ENCODE results near the gene KIZ.

The KIZ gene

GRCh38 chr20:21106171-21107017 lies 19.5 kb upstream of the KIZ start, which contains the start of gene LINC00237:
Gene LINC00237, minus strand, starts transcription at chr20:21106358.
- H3K9ac ChIP-seq (ENCODE audit: low read depth, low read length): 0 out of 2 replicates have a peak within 1 kb of the TSS, but pooled peaks have one; percentile 27
- no peaks in the 10 kb centered on the region for H3K9me3 ChIP-seq (ENCODE audit: control insufficient read depth, insufficient read depth, low read length)
- peak within 1 kb of the TSS; percentile 58 for H3K4me3 ChIP-seq (ENCODE audit: low read depth, low read length)
- H3K4me1 ChIP-seq (ENCODE audit: control insufficient read depth, insufficient read depth, low read length): peaks cover 38% of the 10 kb centered on the region
- H3K27ac ChIP-seq (ENCODE audit: low read depth, low read length): no peak within 1 kb of the TSS
- H3K27me3 ChIP-seq (ENCODE audit: control insufficient read depth, insufficient read depth, low read length): peaks cover 79% of the 10 kb centered on the region
- H3K36me3 ChIP-seq (ENCODE audit: control insufficient read depth, insufficient read depth, low read length): no peaks in the 10 kb centered on the region

DNA sequence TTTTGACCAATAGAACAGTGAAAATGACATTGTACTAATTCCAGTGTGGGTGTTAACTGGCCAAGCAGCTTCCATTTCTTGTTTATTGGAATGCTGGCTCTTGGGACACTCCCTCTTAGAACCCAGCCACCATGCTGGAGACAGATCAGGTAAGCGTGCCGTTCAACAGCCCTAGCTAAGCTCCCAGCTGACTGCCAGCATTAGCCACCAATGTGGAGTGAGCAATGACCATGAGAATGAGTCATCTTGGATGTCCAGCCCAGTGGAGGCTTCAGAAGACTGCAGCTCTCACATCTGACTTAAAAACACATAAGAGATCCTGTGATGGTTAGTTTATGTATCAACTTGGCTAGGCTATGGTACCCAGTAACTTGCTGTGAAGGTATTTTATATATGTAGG lies 16.7 kb upstream of the KIZ start:
- no peaks in the 10 kb centered on the region for H3K36me3 ChIP-seq (ENCODE audit: control insufficient read depth, insufficient read depth, low read length)
- no peak overlapping the region for H3K4me3 ChIP-seq (ENCODE audit: low read depth, low read length)
- H3K27me3 ChIP-seq (ENCODE audit: control insufficient read depth, insufficient read depth, low read length): peaks cover 52% of the 10 kb centered on the region
- H3K27ac ChIP-seq (ENCODE audit: low read depth, low read length): no peak overlapping the region
- peaks cover 23% of the 10 kb centered on the region for H3K4me1 ChIP-seq (ENCODE audit: control insufficient read depth, insufficient read depth, low read length)
- no peaks in the 10 kb centered on the region for H3K9me3 ChIP-seq (ENCODE audit: control insufficient read depth, insufficient read depth, low read length)
- no peak overlapping the region for H3K9ac ChIP-seq (ENCODE audit: low read depth, low read length)

GRCh38 chr20:21110811-21111210 lies 15.1 kb upstream of the KIZ start:
- Histone ChIP-seq H3K9ac (ENCODE audit: low read depth, low read length) (no peak overlapping the region), H3K27ac (ENCODE audit: low read depth, low read length) (no peak overlapping the region), H3K9me3 (ENCODE audit: control insufficient read depth, insufficient read depth, low read length) (no peaks in the 10 kb centered on the region), H3K27me3 (ENCODE audit: control insufficient read depth, insufficient read depth, low read length) (peaks cover 35% of the 10 kb centered on the region), H3K36me3 (ENCODE audit: control insufficient read depth, insufficient read depth, low read length) (no peaks in the 10 kb centered on the region), H3K4me1 (ENCODE audit: control insufficient read depth, insufficient read depth, low read length) (peaks cover 15% of the 10 kb centered on the region; the same call in 1 of the 2 replicates), H3K4me3 (ENCODE audit: low read depth, low read length) (no peak overlapping the region)

DNA sequence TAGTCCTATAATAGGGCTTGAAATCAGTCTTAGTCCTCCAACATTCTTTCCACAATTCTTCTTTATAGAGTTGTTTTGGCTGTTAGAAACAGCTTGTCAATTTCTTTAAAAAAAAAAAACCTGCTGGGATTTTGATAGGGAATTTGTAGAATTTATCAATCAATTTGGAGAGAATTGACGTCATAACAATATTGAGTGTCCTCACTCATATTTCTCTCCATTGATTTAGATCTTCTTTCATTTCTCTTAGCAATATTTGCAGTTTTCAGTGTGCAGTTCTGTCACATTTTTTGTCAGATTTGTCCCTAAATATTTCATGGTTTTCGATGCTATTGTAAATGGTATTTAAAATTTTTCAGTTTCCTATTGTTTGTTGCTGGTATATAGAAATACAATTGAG lies 14.5 kb upstream of the KIZ start:
- Histone ChIP-seq H3K9me3 (ENCODE audit: control insufficient read depth, insufficient read depth, low read length) (no peaks in the 10 kb centered on the region), H3K27me3 (ENCODE audit: control insufficient read depth, insufficient read depth, low read length) (peaks cover 29% of the 10 kb centered on the region), H3K4me3 (ENCODE audit: low read depth, low read length) (no peak overlapping the region), H3K9ac (ENCODE audit: low read depth, low read length) (no peak overlapping the region), H3K36me3 (ENCODE audit: control insufficient read depth, insufficient read depth, low read length) (no peaks in the 10 kb centered on the region), H3K27ac (ENCODE audit: low read depth, low read length) (no peak overlapping the region), H3K4me1 (ENCODE audit: control insufficient read depth, insufficient read depth, low read length) (peaks cover 14% of the 10 kb centered on the region; the same call in 1 of the 2 replicates)

DNA sequence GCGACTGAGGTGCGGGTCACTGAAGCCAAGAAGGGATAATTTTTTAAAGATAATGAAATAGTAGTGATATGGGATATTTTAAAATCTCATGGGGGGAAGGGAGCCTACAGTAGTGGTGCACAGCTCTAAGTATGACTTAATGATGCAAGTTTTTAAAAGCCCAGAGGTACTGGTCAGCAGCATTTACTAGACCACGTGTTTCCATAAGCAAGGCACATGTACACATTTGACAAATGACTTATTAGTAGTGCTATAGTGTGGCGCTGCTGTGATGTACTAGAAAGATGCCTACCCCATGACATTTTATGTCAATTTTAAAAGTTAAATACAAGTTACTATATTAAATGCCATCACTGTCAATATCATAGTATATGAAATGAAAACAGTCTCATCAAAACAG lies 12.2 kb upstream of the KIZ start:
- H3K9me3 ChIP-seq (ENCODE audit: control insufficient read depth, insufficient read depth, low read length): no peaks in the 10 kb centered on the region
- no peak overlapping the region for H3K4me3 ChIP-seq (ENCODE audit: low read depth, low read length)
- H3K27ac ChIP-seq (ENCODE audit: low read depth, low read length): no peak overlapping the region
- H3K36me3 ChIP-seq (ENCODE audit: control insufficient read depth, insufficient read depth, low read length): no peaks in the 10 kb centered on the region
- peaks cover 6% of the 10 kb centered on the region for H3K27me3 ChIP-seq (ENCODE audit: control insufficient read depth, insufficient read depth, low read length)
- H3K4me1 ChIP-seq (ENCODE audit: control insufficient read depth, insufficient read depth, low read length): 0 out of 2 replicates have a peak, but pooled peaks cover 5% of the 10 kb centered on the region
- H3K9ac ChIP-seq (ENCODE audit: low read depth, low read length): no peak overlapping the region

DNA sequence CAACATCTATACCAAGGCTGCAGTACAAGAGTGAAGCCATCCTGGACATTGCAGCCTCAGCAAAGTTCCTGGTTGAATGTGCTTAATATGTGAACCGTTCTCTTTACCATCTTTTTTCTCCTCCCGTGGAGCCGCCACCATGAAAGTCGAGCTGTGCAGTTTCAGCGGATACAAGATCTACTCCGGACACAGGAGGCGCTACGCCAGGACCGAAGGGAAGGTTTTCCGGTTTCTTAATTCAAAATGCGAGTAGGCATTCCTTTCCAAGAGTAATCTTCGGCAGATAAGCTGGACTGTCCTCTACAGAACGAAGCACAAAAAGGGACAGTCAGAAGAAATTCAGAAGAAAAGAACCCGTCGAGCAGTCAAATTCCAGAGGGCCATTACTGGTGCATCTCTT lies 11.3 kb upstream of the KIZ start:
- Histone ChIP-seq H3K9me3 (ENCODE audit: control insufficient read depth, insufficient read depth, low read length) (no peaks in the 10 kb centered on the region), H3K4me1 (ENCODE audit: control insufficient read depth, insufficient read depth, low read length) (0 out of 2 replicates have a peak, but pooled peaks cover 5% of the 10 kb centered on the region), H3K36me3 (ENCODE audit: control insufficient read depth, insufficient read depth, low read length) (no peaks in the 10 kb centered on the region), H3K4me3 (ENCODE audit: low read depth, low read length) (no peak overlapping the region), H3K9ac (ENCODE audit: low read depth, low read length) (no peak overlapping the region), H3K27me3 (ENCODE audit: control insufficient read depth, insufficient read depth, low read length) (no peaks in the 10 kb centered on the region; the same call in none of the 2 replicates), H3K27ac (ENCODE audit: low read depth, low read length) (no peak overlapping the region)

DNA sequence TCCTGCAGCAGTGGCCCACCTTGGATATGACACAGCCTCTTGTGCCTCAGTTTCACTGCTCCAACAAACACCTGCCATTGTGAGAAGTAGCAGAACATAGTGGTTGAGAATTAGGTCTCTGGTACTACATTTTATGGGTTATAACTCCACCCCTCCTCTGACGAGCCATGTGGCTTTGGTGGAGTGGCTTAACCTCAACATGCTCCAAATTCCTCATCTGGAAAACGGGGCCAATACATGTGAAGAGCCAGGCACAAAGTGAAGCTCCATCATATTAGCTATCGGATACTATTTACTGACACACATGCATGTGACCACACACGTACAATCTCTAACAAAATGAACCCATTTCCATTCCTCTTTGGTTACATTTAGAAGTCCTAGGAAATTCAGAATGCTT lies 8.4 kb upstream of the KIZ start:
- H3K4me3 ChIP-seq (ENCODE audit: low read depth, low read length): no peak overlapping the region
- no peaks in the 10 kb centered on the region; the same call in 1 of the 2 replicates for H3K27me3 ChIP-seq (ENCODE audit: control insufficient read depth, insufficient read depth, low read length)
- H3K27ac ChIP-seq (ENCODE audit: low read depth, low read length): no peak overlapping the region
- no peaks in the 10 kb centered on the region for H3K36me3 ChIP-seq (ENCODE audit: control insufficient read depth, insufficient read depth, low read length)
- H3K4me1 ChIP-seq (ENCODE audit: control insufficient read depth, insufficient read depth, low read length): no peaks in the 10 kb centered on the region
- H3K9me3 ChIP-seq (ENCODE audit: control insufficient read depth, insufficient read depth, low read length): 0 out of 2 replicates have a peak, but pooled peaks cover 3% of the 10 kb centered on the region
- no peak overlapping the region for H3K9ac ChIP-seq (ENCODE audit: low read depth, low read length)

- Histone ChIP-seq H3K9ac (ENCODE audit: low read depth, low read length) (no peak overlapping the region), H3K27ac (ENCODE audit: low read depth, low read length) (no peak overlapping the region), H3K4me1 (ENCODE audit: control insufficient read depth, insufficient read depth, low read length) (no peaks in the 10 kb centered on the region)
Measured at GRCh38 chr20:21118138-21118537, 7.7 kb upstream of the KIZ start.

GRCh38 chr20:21118782-21119181 lies 7.1 kb upstream of the KIZ start:
- H3K9ac ChIP-seq (ENCODE audit: low read depth, low read length): no peak overlapping the region
- no peaks in the 10 kb centered on the region for H3K4me1 ChIP-seq (ENCODE audit: control insufficient read depth, insufficient read depth, low read length)
- H3K27ac ChIP-seq (ENCODE audit: low read depth, low read length): no peak overlapping the region
- H3K9me3 ChIP-seq (ENCODE audit: control insufficient read depth, insufficient read depth, low read length): 0 out of 2 replicates have a peak, but pooled peaks cover 3% of the 10 kb centered on the region
- no peaks in the 10 kb centered on the region for H3K36me3 ChIP-seq (ENCODE audit: control insufficient read depth, insufficient read depth, low read length)
- no peak overlapping the region for H3K4me3 ChIP-seq (ENCODE audit: low read depth, low read length)
- no peaks in the 10 kb centered on the region; the same call in 1 of the 2 replicates for H3K27me3 ChIP-seq (ENCODE audit: control insufficient read depth, insufficient read depth, low read length)

More at GRCh38 chr20:21118138-21118537, 7.7 kb upstream of the KIZ start:
- no peaks in the 10 kb centered on the region; the same call in 1 of the 2 replicates for H3K27me3 ChIP-seq (ENCODE audit: control insufficient read depth, insufficient read depth, low read length)
- H3K36me3 ChIP-seq (ENCODE audit: control insufficient read depth, insufficient read depth, low read length): no peaks in the 10 kb centered on the region
- no peak overlapping the region for H3K4me3 ChIP-seq (ENCODE audit: low read depth, low read length)
- H3K9me3 ChIP-seq (ENCODE audit: control insufficient read depth, insufficient read depth, low read length): 0 out of 2 replicates have a peak, but pooled peaks cover 3% of the 10 kb centered on the region

DNA sequence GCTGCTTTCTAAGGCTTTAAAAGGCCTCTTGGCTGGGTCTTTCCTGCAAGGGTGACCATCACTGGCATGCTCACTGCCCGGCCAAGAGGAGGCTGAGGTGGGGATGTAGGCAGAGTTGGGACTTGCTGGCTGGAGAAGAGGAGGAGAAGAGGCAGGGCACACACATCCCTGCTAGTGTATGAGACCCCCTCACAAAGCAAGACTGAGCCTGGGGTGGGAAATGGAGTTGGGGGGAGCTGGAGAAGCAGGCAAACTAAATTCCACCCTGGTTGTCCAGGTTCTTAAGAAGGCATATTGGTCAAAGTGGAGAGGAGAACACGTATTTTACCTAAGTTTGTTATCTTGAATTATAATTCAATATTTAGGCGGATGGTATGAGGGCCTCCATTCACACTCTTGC lies 1.7 kb upstream of the KIZ start:
- H3K27ac ChIP-seq (ENCODE audit: low read depth, low read length): no peak overlapping the region
- H3K27me3 ChIP-seq (ENCODE audit: control insufficient read depth, insufficient read depth, low read length): no peaks in the 10 kb centered on the region
- peaks cover 18% of the 10 kb centered on the region for H3K4me1 ChIP-seq (ENCODE audit: control insufficient read depth, insufficient read depth, low read length)
- 0 out of 2 replicates have a peak, but pooled peaks cover 3% of the 10 kb centered on the region for H3K9me3 ChIP-seq (ENCODE audit: control insufficient read depth, insufficient read depth, low read length)
- H3K9ac ChIP-seq (ENCODE audit: low read depth, low read length): no peak overlapping the region
- H3K36me3 ChIP-seq (ENCODE audit: control insufficient read depth, insufficient read depth, low read length): no peaks in the 10 kb centered on the region
- H3K4me3 ChIP-seq (ENCODE audit: low read depth, low read length): no peak overlapping the region

Measured in HUES48 (cell line).